Activated naive CD8-positive, alpha-beta T cell (primary cell): ENCODE data around the gene SELENOF.
"Not testable (repeated sequence)": the region's sequence is repeated elsewhere in the genome, so short reads cannot be mapped to it uniquely, and the experiment has no call there.

Source experiments
- H3K27ac Mint-ChIP-seq: one replicate; pipeline ENCODE4 v1.8.0; 2021; ENCODE audit warnings: mixed read lengths
- H3K27me3 Mint-ChIP-seq: one replicate; pipeline ENCODE4 v1.8.0; 2021; ENCODE audit warnings: mixed read lengths
- H3K36me3 Mint-ChIP-seq: one replicate; pipeline ENCODE4 v1.8.0; 2021; ENCODE audit warnings: mixed read lengths
- H3K4me1 Mint-ChIP-seq: one replicate; pipeline ENCODE4 v1.8.0; 2021; ENCODE audit warnings: low read depth, mixed read lengths
- H3K4me3 Mint-ChIP-seq: one replicate; pipeline ENCODE4 v1.8.0; 2021; ENCODE audit warnings: mild to moderate bottlenecking, mixed read lengths
- H3K9me3 Mint-ChIP-seq: one replicate; pipeline ENCODE4 v1.8.0; 2021; ENCODE audit warnings: low read depth, mixed read lengths

SELENOF gene

GRCh38 chr1:86905875-86906274 lies 8.1 kb downstream of the SELENOF start:
- Mint-ChIP-seq H3K27me3 (no peaks in the 10 kb centered on the region), H3K4me1 (peaks cover 39% of the 10 kb centered on the region), H3K27ac (no peak overlapping the region), H3K4me3 (no peak overlapping the region), H3K36me3 (peaks cover 8% of the 10 kb centered on the region), H3K9me3 (no peaks in the 10 kb centered on the region)

- Mint-ChIP-seq H3K36me3 (peaks cover 13% of the 10 kb centered on the region), H3K4me1 (peaks cover 33% of the 10 kb centered on the region)
- H3K9me3 Mint-ChIP-seq, H3K27ac Mint-ChIP-seq, H3K27me3 Mint-ChIP-seq, H3K4me3 Mint-ChIP-seq: not testable (repeated sequence)
Observed at GRCh38 chr1:86899401-86899800, 14.5 kb downstream of the SELENOF start.

- Mint-ChIP-seq H3K27ac (no peak overlapping the region), H3K9me3 (no peaks in the 10 kb centered on the region), H3K4me1 (peaks cover 27% of the 10 kb centered on the region), H3K36me3 (peaks cover 5% of the 10 kb centered on the region), H3K27me3 (no peaks in the 10 kb centered on the region), H3K4me3 (no peak overlapping the region)
Observed at GRCh38 chr1:86888327-86888726, 25.6 kb downstream of the SELENOF start.

- Mint-ChIP-seq H3K9me3 (no peaks in the 10 kb centered on the region), H3K27ac (no peak overlapping the region), H3K27me3 (no peaks in the 10 kb centered on the region), H3K36me3 (peaks cover 5% of the 10 kb centered on the region), H3K4me3 (peak overlapping the region; percentile 14), H3K4me1 (peaks cover 29% of the 10 kb centered on the region)
Observed at GRCh38 chr1:86887479-86888162, 26.3 kb downstream of the SELENOF start.

GRCh38 chr1:86875722-86876121 lies 38.2 kb downstream of the SELENOF start:
- H3K36me3 Mint-ChIP-seq, result peaks cover 7% of the 10 kb centered on the region
- H3K9me3 Mint-ChIP-seq, result no peaks in the 10 kb centered on the region
- H3K27me3 Mint-ChIP-seq, result no peaks in the 10 kb centered on the region
- H3K4me1 Mint-ChIP-seq, result peaks cover 5% of the 10 kb centered on the region
- no peak overlapping the region for H3K27ac Mint-ChIP-seq
- no peak overlapping the region for H3K4me3 Mint-ChIP-seq

- peaks cover 15% of the 10 kb centered on the region for H3K4me1 Mint-ChIP-seq
- H3K27me3 Mint-ChIP-seq, result no peaks in the 10 kb centered on the region
- peaks cover 7% of the 10 kb centered on the region for H3K36me3 Mint-ChIP-seq
- no peaks in the 10 kb centered on the region for H3K9me3 Mint-ChIP-seq
- H3K4me3 Mint-ChIP-seq, result no peak overlapping the region
- H3K27ac Mint-ChIP-seq, result no peak overlapping the region
Observed at GRCh38 chr1:86872086-86872485, 41.8 kb downstream of the SELENOF start.

- Mint-ChIP-seq H3K36me3 (peaks cover 10% of the 10 kb centered on the region), H3K9me3 (no peaks in the 10 kb centered on the region), H3K27me3 (no peaks in the 10 kb centered on the region), H3K4me1 (peaks cover 21% of the 10 kb centered on the region), H3K4me3 (no peak overlapping the region), H3K27ac (no peak overlapping the region)
Observed at GRCh38 chr1:86871001-86871400, 42.9 kb downstream of the SELENOF start.

GRCh38 chr1:86868477-86868876 lies 45.4 kb downstream of the SELENOF start:
- Mint-ChIP-seq H3K4me3 (no peak overlapping the region), H3K27ac (peak overlapping the region; percentile 75), H3K4me1 (peaks cover 23% of the 10 kb centered on the region), H3K27me3 (no peaks in the 10 kb centered on the region), H3K9me3 (no peaks in the 10 kb centered on the region), H3K36me3 (peaks cover 10% of the 10 kb centered on the region)

- H3K9me3 Mint-ChIP-seq, H3K36me3 Mint-ChIP-seq, H3K4me3 Mint-ChIP-seq, H3K27ac Mint-ChIP-seq, H3K27me3 Mint-ChIP-seq: not testable (repeated sequence)
- H3K4me1 Mint-ChIP-seq, result peaks cover 23% of the 10 kb centered on the region
Observed at GRCh38 chr1:86867278-86867677, 46.6 kb downstream of the SELENOF start.

GRCh38 chr1:86866665-86867064 lies 47.3 kb downstream of the SELENOF start:
- Mint-ChIP-seq H3K4me1 (peaks cover 23% of the 10 kb centered on the region), H3K27ac (no peak overlapping the region)

GRCh38 chr1:86865973-86866637 lies 47.8 kb downstream of the SELENOF start:
- Mint-ChIP-seq H3K36me3 (peaks cover 10% of the 10 kb centered on the region), H3K4me3 (no peak overlapping the region), H3K27ac (peak overlapping the region; percentile 58), H3K4me1 (peaks cover 23% of the 10 kb centered on the region), H3K9me3 (no peaks in the 10 kb centered on the region), H3K27me3 (no peaks in the 10 kb centered on the region)

More at GRCh38 chr1:86866665-86867064, 47.3 kb downstream of the SELENOF start:
- peaks cover 10% of the 10 kb centered on the region for H3K36me3 Mint-ChIP-seq
- no peaks in the 10 kb centered on the region for H3K27me3 Mint-ChIP-seq
- no peak overlapping the region for H3K4me3 Mint-ChIP-seq
- no peaks in the 10 kb centered on the region for H3K9me3 Mint-ChIP-seq

- H3K4me1 Mint-ChIP-seq, result peaks cover 13% of the 10 kb centered on the region
- no peaks in the 10 kb centered on the region for H3K27me3 Mint-ChIP-seq
- no peak overlapping the region for H3K27ac Mint-ChIP-seq
- H3K9me3 Mint-ChIP-seq, result no peaks in the 10 kb centered on the region
- H3K4me3 Mint-ChIP-seq, result no peak overlapping the region
- peaks cover 7% of the 10 kb centered on the region for H3K36me3 Mint-ChIP-seq
Observed at GRCh38 chr1:86862920-86863319, 51.0 kb downstream of the SELENOF start.

- H3K27me3 Mint-ChIP-seq, result no peaks in the 10 kb centered on the region
- H3K4me3 Mint-ChIP-seq, result no peak overlapping the region
- H3K9me3 Mint-ChIP-seq, result no peaks in the 10 kb centered on the region
- peaks cover 2% of the 10 kb centered on the region for H3K36me3 Mint-ChIP-seq
- peak overlapping the region; percentile 18 for H3K27ac Mint-ChIP-seq
- peaks cover 7% of the 10 kb centered on the region for H3K4me1 Mint-ChIP-seq
Observed at GRCh38 chr1:86861424-86861823, 52.5 kb downstream of the SELENOF start.

GRCh38 chr1:86860424-86860823 lies 53.5 kb downstream of the SELENOF start:
- Mint-ChIP-seq H3K4me3 (no peak overlapping the region), H3K9me3 (no peaks in the 10 kb centered on the region), H3K36me3 (no peaks in the 10 kb centered on the region), H3K4me1 (no peaks in the 10 kb centered on the region), H3K27me3 (no peaks in the 10 kb centered on the region), H3K27ac (no peak overlapping the region)

- no peak overlapping the region for H3K27ac Mint-ChIP-seq
- no peaks in the 10 kb centered on the region for H3K9me3 Mint-ChIP-seq
- no peak overlapping the region for H3K4me3 Mint-ChIP-seq
- H3K4me1 Mint-ChIP-seq, result no peaks in the 10 kb centered on the region
- no peaks in the 10 kb centered on the region for H3K27me3 Mint-ChIP-seq
- no peaks in the 10 kb centered on the region for H3K36me3 Mint-ChIP-seq
Observed at GRCh38 chr1:86860020-86860419, 53.9 kb downstream of the SELENOF start.
